PC-3 (cell line): ENCODE data around the gene EPS8.

ENCODE experiments used
- EZH2 ChIP-seq: fragments of 300-600 bp; sonication (generic); IDR thresholded peaks from one replicate; pipeline ENCODE4 v1.6.1; 2017; ENCODE audit warnings: antibody characterized with exemption, mild to moderate bottlenecking, low read length; ENCODE audit not compliant: unreplicated experiment
- EZH2phosphoT487 ChIP-seq: fragments of 300-600 bp; sonication (generic); IDR thresholded peaks from 2 replicates; pipeline ENCODE4 v1.6.1; 2018; ENCODE audit warnings: mild to moderate bottlenecking, antibody characterized with exemption, low read length, borderline replicate concordance
- TF ChIP-seq, protein P1 (sequence below): fragments of 300-600 bp; sonication (generic); conservative IDR thresholded peaks from 2 replicates; pipeline ENCODE4 v1.5.1; 2017; ENCODE audit warnings: antibody characterized with exemption, low read depth, mild to moderate bottlenecking, low read length

- TF ChIP-seq, protein P1, sequence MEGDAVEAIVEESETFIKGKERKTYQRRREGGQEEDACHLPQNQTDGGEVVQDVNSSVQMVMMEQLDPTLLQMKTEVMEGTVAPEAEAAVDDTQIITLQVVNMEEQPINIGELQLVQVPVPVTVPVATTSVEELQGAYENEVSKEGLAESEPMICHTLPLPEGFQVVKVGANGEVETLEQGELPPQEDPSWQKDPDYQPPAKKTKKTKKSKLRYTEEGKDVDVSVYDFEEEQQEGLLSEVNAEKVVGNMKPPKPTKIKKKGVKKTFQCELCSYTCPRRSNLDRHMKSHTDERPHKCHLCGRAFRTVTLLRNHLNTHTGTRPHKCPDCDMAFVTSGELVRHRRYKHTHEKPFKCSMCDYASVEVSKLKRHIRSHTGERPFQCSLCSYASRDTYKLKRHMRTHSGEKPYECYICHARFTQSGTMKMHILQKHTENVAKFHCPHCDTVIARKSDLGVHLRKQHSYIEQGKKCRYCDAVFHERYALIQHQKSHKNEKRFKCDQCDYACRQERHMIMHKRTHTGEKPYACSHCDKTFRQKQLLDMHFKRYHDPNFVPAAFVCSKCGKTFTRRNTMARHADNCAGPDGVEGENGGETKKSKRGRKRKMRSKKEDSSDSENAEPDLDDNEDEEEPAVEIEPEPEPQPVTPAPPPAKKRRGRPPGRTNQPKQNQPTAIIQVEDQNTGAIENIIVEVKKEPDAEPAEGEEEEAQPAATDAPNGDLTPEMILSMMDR: no peak
- no peak for TF ChIP-seq EZH2
- no peak for TF ChIP-seq EZH2phosphoT487
Observed at GRCh38 chr12:15698377-15698871, 90.8 kb downstream of the EPS8 start.
